ENCODE measurements around the gene GLP2R. TPM values are rescaled to one million over a fixed set of nuclear protein-coding genes. Genes with fewer than 3 reads are reported as not detected.

The GLP2R gene
- polyA plus RNA-seq, 1 donor from 2014 or later = not detected

- no peaks in the 10 kb centered on the region for H3K79me2 ChIP-seq (replicated peaks; ENCODE audit: insufficient read depth, low read length)
- TF ChIP-seq MXI1 (conservative IDR thresholded peaks at IDR 0.05; ENCODE audit: poor library complexity, severe bottlenecking) (no peak), RAD21 (conservative IDR thresholded peaks at IDR 0.05) (no peak), EP300 (conservative IDR thresholded peaks at IDR 0.05; ENCODE audit: poor library complexity, severe bottlenecking) (no peak), CTCF (IDR thresholded peaks at IDR 0.05; ENCODE audit: poor library complexity, severe bottlenecking) (no peak), TAF1 (IDR thresholded peaks at IDR 0.05; ENCODE audit: low read depth) (no peak), POLR2AphosphoS5 (IDR thresholded peaks at IDR 0.05) (no peak), EZH2 (IDR thresholded peaks at IDR 0.05; ENCODE audit: borderline replicate concordance, insufficient read depth, low read length, poor library complexity, severe bottlenecking) (no peak)
- no peaks in the 10 kb centered on the region for H3K27me3 ChIP-seq (ENCODE audit: insufficient read depth, low read depth, low read length)
- no peaks in the 10 kb centered on the region for H3F3A ChIP-seq (ENCODE audit: insufficient read depth, low read length, poor library complexity, severe bottlenecking)
- no peaks in the 10 kb centered on the region for H3K36me3 ChIP-seq (ENCODE audit: insufficient read depth, low read length)
- H3K4me3 ChIP-seq (ENCODE audit: low read length) = no peak overlapping the region
- no peak overlapping the region for H3K27ac ChIP-seq (ENCODE audit: low read length)
- H4K20me1 ChIP-seq (ENCODE audit: insufficient read depth) = no peaks in the 10 kb centered on the region
- no peak overlapping the region for H3K4me2 ChIP-seq (ENCODE audit: low read length)
- H3K9me2 ChIP-seq (ENCODE audit: insufficient read depth, low read length) = no peaks in the 10 kb centered on the region
- no peak overlapping the region for H2AFZ ChIP-seq (ENCODE audit: low read depth, low read length)
- no peaks in the 10 kb centered on the region for H3K9me3 ChIP-seq (ENCODE audit: low read length)
- H3K9ac ChIP-seq (ENCODE audit: low read length) = no peak overlapping the region
Measured at GRCh38 chr17:9837551-9838471, 12.1 kb downstream of the GLP2R start.

GRCh38 chr17:9839433-9839832 lies 13.7 kb downstream of the GLP2R start:
- H2AFZ ChIP-seq (ENCODE audit: low read depth, low read length) = no peak overlapping the region
- H4K20me1 ChIP-seq (ENCODE audit: insufficient read depth) = no peaks in the 10 kb centered on the region
- no peak for TF ChIP-seq SMC3 (conservative IDR thresholded peaks at IDR 0.05; ENCODE audit: poor library complexity)
- no peak for TF ChIP-seq REST (IDR thresholded peaks at IDR 0.05; ENCODE audit: borderline replicate concordance)
- no peak for TF ChIP-seq TAF1 (IDR thresholded peaks at IDR 0.05; ENCODE audit: low read depth)
- no peak for TF ChIP-seq RAD21 (conservative IDR thresholded peaks at IDR 0.05)
- TF ChIP-seq EZH2 (IDR thresholded peaks at IDR 0.05; ENCODE audit: borderline replicate concordance, insufficient read depth, low read length, poor library complexity, severe bottlenecking) = no peak
- TF ChIP-seq CTCF (IDR thresholded peaks at IDR 0.05; ENCODE audit: poor library complexity, severe bottlenecking) = no peak
- TF ChIP-seq EP300 (conservative IDR thresholded peaks at IDR 0.05; ENCODE audit: poor library complexity, severe bottlenecking) = no peak
- TF ChIP-seq MXI1 (conservative IDR thresholded peaks at IDR 0.05; ENCODE audit: poor library complexity, severe bottlenecking) = no peak
- no peak for TF ChIP-seq POLR2AphosphoS5 (IDR thresholded peaks at IDR 0.05)
- H3F3A ChIP-seq (ENCODE audit: insufficient read depth, low read length, poor library complexity, severe bottlenecking) = no peaks in the 10 kb centered on the region
- no peaks in the 10 kb centered on the region for H3K36me3 ChIP-seq (ENCODE audit: insufficient read depth, low read length)
- H3K9me2 ChIP-seq (ENCODE audit: insufficient read depth, low read length) = no peaks in the 10 kb centered on the region
- no peak overlapping the region for H3K9ac ChIP-seq (ENCODE audit: low read length)
- no peak overlapping the region for H3K27ac ChIP-seq (ENCODE audit: low read length)
- H3K27me3 ChIP-seq (ENCODE audit: insufficient read depth, low read depth, low read length) = no peaks in the 10 kb centered on the region
- H3K79me2 ChIP-seq (replicated peaks; ENCODE audit: insufficient read depth, low read length) = no peaks in the 10 kb centered on the region
- no peak overlapping the region for H3K4me3 ChIP-seq (ENCODE audit: low read length)
- H3K4me2 ChIP-seq (ENCODE audit: low read length) = no peak overlapping the region
- H3K9me3 ChIP-seq (ENCODE audit: low read length) = no peaks in the 10 kb centered on the region
